Measurements from ENCODE around the gene PPP1R14D. TPM values are rescaled to one million over a fixed set of nuclear protein-coding genes. Genes with fewer than 3 reads are reported as not detected.
A peak's percentile ranks its signal among the peaks of the same experiment; 100 is the strongest.

Gene PPP1R14D
- total RNA-seq, 1 donor from 2014 or later: not detected

DNA sequence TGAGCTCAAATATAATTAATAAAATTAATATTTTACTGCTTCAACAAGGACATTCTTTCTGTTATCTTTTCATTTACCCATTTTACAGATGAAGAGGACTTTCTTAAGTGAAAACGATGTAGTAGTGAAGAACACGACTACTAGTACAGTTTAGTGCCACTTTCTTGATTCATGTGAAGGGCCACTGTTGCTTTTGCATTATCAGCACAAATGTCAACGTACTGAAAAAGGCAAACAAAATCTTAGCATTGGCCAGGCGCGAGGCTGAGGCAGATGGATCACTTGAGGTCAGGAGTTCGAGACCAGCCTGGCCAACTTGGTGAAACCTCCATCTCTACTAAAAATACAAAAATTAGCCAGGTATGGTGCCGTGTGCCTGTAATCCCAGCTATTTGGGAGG, 9.5 kb downstream of the PPP1R14D start:
- DNase-seq (ENCODE audit: low read depth): no peak

DNA sequence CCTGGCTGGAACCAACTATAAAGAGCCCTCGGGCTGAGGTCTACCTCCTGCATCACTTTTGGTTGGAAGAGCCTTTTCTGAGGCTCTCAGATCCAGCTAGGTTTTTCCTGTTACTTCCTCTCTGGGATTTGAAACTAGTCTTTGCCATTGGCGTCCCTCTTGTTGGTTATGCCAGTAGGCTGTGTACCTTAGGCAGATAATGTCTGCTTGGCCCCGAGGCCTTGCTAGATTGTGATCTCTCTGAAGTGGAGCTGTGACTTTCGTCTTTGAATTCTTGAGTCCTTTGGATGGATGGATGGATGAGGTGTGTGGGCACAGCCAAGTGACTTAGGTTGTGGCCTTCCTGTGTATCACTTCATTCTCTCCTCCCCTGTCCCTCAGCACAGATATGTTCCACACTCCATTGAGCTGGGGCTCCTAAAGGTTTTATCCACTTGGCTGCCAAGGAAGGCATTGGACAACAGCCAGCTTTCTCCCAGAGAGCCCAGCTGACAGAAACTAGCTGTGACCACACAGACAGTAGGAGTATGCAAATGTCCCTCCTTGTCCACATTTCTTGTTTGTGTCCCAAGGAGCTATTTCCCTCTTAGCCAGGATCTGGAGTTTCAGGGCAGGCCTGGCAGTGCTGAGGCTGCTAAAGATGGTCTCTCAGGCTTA, 13.3 kb downstream of the PPP1R14D start:
- peak; percentile 79 for DNase-seq (ENCODE audit: low read depth)

DNA sequence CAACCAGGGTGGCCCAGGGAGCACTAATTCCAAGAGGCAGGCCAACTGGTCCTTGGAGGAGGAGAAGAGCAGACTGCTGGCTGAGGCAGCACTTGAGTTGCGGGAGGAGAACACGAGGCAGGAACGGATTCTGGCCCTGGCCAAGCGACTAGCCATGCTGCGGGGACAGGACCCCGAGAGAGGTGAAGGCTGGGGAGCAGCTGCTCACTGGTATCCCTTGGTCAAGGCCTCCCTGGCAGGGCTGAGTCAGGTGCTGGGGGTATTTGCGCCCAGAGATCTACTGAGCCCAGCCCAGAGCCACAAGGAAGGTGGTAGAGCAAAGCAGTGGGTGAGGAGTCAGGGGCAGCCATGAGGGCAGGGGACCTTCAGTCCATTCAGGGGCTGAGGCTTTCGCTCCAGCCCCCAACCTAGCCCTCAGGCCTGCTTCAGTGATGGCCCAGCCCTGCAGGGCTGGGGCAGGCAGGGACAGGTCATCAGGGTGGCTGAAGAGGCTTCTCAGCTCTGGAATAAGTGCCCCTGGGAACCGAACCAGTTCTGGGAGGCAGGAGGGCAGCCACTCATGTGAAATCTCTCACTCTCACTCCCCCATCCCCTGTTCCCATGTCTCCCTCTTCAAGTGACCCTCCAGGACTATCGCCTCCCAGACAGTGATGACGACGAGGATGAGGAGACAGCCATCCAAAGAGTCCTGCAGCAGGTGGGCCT, 15.6 kb downstream of the PPP1R14D start:
- DNase-seq (ENCODE audit: low read depth): no peak

DNA sequence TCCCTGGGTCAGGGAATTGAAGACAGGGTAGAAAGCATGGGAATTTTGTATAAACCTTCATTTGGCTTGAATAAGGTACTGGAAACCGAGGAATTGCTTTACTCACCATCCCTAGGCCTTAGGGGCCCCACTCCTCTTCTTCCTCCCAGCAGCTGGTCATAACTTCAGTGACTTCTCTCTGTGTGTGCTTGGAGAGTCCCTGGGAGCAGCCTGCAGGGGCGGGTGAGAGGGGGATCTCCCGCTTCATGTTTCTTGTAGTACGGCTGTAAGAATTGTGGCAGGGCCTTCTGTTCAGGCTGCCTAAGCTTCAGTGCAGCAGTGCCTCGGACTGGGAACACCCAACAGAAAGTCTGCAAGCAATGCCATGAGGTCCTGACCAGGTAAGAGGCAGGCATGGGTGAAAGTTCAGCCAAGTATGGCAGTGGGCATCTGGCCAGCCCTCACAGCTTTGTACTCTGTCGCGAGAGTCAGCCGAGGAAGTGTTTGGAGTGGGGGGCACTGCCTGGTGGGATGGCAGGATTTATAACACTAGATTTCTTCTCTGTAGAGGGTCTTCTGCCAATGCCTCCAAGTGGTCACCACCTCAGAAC, 19.6 kb downstream of the PPP1R14D start:
- no peak for DNase-seq (ENCODE audit: low read depth)

DNA sequence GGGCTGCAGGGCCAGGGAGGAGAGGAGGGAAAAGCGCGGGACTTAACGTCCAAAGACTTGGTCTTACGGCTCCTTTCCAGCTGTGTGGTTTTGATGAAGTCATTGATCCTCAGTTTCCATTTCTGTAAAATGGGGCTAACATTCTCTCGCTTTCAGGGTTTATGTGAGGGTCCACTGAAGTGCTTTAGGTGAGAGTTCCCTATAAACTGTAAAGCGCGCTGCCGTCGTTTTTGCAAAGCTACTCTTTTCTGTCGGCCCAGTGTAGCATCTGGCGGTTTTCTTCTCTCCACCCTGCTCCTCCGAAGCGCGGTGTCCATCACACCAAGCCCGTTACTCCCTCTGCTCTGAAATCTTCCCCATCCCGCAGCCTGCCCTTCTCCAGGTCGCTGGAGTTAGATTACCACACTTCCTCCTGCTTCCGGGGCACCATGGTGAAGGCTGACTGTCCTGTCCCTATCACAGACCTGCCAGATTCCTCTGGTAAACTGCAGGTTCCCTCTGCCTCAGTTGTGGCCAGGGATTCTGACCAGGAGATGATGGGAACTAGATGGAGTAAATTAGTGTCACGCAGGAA, 20.5 kb downstream of the PPP1R14D start:
- DNase-seq (ENCODE audit: low read depth): peak; percentile 32

DNA sequence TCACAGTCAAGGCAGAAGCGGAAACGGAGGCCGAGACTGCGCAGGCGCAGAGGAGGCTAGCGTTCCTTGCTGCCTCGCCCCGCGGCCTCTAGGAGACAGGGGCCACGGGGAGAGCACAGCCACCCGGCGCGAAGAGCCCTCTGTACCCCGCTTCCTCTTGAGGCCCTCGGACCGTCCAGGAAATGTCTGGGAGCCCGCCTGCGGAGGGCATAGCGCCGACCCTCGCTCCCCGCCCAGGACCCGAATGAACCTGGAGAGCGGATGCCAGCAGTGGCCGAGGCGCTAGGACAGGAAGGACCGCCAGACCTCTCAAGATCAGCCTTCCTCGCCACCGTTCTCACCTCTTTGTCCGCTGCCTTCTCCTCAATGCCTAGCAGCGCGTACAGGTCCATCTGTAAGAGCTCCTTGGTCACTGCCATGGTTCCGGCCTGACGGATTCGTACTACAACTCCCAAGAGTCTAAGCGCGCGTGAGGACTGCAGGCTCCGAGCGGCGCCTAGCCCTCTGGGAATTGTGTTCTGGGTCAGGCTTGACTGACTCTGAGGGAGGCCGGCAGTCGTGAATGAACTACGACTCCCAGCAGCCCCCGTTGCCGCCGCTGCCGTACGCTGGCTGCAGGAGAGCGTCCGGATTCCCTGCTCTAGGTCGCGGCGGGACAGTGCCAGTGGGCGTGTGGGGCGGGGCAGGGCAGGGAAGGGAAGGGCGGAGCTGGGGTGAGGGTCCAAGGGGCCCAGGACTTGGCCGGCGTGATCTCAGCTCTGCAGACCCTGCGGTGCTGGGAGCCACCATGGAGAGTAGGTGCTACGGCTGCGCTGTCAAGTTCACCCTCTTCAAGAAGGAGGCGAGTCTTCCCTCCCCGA, 21.2 kb downstream of the PPP1R14D start, which contains the start of the genes DNAJC17 and ZFYVE19:
TSS of gene DNAJC17 (minus strand) at position 446 of the 860 bp plus-strand sequence. CDS start at position 419, 27 bp downstream.
TSS of gene ZFYVE19 (plus strand) at position 62 of the 860 bp plus-strand sequence. CDS start at position 563, 501 bp downstream.
- DNase-seq (ENCODE audit: low read depth): peak; percentile 95

DNA sequence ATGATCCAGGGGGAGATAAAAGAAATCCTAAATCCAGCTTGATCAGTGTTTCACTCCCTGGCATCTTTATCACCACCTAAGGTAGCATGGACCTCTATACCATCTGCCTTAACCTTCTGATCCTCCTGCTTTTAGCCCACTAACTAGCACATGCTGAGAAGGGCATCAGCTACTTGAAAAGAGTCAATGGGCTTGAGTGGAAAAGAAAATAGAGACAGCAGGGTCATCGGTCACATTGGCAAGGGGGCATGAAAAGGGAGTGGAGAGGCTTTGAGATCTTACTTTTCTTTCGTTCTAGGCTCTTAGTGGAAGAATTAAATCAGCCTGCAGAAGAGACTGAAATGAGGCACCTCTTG, 21.9 kb downstream of the PPP1R14D start:
- no peak for DNase-seq (ENCODE audit: low read depth)

DNA sequence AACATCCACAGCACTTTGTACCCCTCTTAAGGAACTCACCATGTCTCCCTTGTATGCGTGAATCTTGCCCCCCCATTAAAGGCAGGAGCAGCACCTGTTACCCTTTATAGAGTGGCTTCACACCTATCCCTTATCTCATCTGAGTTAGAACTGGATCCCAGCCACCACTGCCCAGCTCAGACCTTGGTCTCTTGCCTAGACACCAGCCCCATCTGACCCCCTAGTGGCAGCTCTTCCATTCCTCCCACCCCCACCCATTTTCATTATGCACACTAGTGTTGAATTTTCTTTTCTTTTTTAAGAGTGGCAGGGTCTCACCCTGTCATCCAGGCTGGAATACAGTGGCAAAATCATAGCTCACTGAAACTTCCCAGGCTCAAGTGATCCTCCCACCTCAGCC, 24.8 kb downstream of the PPP1R14D start:
- no peak for DNase-seq (ENCODE audit: low read depth)

DNA sequence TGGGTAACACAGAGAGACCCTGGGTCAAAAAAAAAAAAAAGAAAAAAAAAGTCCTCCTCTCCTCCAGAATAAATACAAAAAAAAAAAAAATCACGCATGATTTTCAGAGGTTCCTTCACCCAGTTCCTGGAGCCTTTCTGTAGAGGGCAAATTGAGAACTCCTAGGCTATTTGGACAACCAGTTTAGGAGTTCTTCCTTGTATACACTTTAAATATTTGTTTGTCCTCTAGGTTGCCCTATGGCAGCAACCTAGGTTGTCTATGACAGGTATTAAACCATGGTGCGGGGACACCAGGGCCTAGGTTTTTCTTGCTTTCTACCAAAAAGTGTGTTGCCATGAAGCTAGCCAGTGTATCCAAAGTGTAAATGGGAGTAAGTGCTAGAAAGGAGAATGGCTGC, 25.4 kb downstream of the PPP1R14D start:
- DNase-seq (ENCODE audit: low read depth): no peak

DNA sequence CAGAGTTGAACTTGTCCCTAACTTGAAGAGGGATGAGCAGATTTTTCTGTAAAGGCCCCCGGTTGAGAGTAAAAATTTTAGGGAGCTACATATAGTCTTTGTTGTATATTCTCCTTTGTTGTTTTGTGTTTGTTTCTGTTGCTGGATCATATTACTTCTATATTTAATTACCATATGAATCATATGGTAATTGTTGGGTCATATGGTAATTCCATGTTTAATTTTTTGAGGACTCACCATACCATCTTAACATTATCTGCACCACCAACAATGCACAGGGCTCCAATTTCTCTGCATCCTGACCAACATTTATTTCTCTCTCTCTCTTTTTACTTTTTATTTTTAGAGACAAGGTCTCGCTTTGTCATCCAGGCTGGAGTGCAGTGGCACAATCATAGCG, 29.0 kb downstream of the PPP1R14D start:
- no peak for DNase-seq (ENCODE audit: low read depth)

DNA sequence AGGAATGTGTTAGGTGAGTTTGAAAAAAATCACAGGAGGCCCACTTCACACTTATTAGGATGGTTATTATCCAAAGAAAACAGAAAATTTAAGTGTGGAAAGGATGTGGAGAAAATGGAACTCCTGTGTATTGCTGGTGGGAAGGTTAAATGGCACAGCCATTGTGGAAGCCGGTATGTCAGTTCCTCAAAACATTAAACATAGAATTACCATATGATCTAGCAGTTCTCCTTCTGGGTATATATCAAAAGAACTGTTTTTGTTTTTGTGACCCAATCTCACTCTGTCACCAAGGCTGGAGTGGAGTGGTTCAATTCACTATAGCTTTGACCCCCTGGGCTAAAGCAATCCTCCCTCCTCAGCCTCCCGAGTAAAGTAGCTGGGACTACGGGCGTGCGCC, 32.0 kb downstream of the PPP1R14D start:
- DNase-seq (ENCODE audit: low read depth): no peak

DNA sequence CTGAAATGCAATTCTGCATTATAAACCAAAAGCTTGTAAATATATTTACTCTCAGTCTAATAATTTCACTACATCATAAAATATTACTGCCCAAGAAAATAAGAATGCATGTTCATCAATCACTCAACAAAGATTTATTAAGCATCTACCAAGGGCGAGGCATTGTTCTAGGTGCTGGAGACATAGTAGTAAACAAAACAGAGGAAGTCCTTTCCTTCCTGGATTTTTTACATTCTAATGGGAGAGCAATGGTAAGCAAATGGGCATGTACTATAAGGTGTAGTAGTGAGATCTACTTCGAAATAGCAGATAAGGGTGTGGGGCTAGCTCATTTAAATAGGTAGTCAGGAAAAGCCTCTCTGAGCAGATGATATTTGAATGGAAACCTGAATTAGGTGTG, 32.5 kb downstream of the PPP1R14D start:
- peak; percentile 37 for DNase-seq (ENCODE audit: low read depth)

DNA sequence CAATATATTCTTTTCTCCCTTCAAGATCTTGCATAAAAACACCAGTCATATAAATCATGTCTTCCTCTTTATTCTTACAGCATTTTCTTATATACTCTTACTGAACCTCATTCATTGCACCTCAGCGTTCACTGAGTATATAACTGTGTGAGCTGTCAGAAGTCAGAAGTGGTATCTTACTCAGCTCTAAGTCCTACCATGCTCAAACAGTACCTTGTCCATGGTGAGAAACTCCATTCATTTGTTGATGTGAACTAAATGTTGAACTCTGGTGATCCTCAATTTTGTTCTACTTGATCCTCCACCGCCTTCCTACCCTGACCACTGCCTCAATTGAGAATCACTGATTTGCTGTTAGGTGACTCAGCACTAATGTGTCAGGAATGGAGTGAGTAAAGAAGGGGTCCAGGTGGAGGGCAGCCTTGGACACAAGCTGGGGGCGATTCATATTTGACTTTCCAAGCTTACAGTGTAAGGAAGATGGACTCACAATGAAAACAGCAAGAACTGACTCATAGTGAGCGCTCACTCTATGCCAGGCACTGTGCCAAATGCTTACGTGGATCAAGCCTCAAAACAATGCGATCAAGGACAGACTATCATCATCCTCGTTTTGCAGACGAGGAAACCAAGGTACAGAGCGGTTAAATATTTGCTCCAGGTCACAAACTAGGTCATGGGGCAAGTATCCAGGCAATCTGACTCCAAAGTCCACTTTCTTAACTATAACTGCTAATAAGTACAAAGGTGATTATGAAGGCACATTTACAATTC, 35.1 kb downstream of the PPP1R14D start:
- peak; percentile 98 for DNase-seq (ENCODE audit: low read depth)

DNA sequence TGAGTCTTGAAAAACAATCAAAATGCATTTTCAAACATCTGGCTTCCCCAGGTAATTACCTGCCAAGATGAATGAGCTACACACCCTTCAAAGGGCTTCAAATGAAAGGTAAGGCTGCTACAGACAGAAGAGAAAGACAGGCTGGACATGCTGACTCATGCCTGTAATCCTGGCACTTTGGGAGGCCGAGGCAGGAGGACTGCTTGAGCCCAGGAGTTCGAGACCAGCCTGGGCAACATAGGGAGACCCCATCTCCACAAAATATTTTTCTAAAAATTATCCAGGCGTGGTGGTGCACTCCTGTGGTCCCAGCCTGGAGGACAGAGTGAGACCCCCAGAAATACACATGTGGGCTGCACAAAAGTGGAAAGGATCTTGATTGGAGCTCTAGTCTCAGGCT, 36.1 kb downstream of the PPP1R14D start:
- no peak for DNase-seq (ENCODE audit: low read depth)

DNA sequence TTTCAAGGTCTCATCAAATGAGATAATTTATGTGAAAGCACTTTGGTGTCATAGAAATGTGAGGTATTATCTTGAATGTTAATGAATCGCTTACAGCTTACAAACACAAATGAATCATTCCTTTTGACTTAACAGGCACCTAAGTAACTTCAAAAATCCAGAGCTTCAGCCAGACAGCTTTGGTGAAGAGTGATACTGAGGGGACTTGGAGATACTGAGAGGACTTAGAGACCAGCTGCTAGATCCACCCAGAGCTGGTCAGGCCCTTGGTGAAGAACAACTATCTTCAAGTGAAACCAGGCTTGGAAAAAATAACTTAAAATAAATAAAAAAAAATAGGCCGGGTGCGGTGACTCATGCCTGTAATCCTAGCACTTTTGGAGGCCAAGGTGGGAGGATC, 37.8 kb downstream of the PPP1R14D start:
- DNase-seq (ENCODE audit: low read depth): peak; percentile 89

DNA sequence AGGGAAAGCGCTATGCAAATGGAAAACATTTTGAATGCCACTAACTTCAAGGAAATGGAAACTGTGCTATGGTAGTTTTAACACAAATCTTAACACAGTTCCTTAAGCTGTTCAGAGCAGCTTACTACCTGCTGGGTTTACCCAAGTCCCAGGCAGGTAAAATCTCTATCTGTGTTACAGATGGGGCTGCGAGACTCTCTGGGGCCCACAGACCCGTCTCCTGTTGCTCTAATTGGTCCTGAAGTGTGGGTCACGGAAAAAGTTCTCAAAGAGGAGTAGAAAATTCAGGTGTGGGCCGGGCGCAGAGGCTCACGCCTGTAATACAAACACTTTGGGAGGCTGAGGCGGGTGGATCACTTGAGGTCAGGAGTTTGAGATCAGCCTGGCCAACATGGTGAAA, 38.5 kb downstream of the PPP1R14D start:
- no peak for DNase-seq (ENCODE audit: low read depth)

DNA sequence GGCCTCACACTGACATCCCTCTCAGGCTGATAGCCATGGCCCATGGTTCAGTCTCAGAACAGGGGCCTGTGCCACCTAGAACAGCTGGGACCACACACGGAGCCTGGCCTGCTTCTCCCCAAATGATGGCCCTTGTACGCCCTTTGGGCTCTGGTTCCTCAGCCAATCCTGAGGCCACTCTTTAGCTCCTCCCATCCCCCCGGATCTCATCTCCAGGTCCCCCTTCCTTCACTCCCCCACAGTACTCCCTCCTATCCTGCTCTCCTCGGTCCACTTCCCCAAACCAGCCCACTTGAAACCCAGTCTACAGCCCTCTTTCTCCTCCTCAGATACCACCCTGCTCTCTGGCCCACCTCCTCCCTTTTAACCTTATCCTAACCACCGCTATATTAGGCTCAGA, 39.4 kb downstream of the PPP1R14D start:
- DNase-seq (ENCODE audit: low read depth): no peak

DNA sequence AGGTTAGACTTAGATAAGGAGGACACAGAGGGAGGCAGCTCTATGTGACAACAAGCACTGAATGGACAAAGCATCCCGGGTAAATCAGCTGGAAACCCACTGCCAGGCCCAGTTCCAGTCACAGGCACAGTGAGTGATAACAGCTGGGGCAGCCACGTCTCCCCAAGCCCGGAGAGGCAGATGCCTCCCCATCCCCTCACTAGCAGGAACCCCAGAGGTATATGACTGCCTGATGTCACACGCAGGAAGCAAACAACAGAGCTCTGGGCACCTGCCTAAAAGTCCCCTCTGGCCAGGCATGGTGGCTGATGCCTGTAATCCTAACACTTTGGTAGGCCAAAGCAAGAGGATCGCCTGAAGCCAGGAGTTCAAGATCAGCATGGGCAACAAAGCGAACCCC, 40.5 kb downstream of the PPP1R14D start:
- no peak for DNase-seq (ENCODE audit: low read depth)

DNA sequence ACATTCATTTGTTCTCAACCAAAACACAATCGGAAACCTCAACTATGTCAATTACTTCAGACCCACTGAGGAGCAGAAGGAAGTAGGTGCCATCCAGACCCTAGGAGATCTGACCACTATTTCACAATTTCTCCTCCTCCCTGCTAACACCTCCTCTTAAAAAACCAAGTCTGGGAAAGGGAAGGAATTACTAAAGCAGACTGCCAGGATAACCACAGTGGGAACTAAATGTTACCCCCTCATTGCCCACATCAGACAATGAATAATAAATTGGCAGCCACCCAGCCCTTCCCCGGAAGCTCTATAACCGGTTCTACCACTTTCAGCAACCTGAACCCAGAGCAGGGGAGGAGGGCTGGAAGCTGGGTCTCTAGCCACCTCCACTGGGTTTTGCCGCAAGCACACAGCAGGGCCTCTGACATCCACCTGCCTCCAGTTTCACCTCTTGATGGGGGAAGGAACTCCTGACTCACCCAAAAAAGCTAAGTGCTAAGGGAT, 41.1 kb downstream of the PPP1R14D start:
- DNase-seq (ENCODE audit: low read depth): peak; percentile 99

DNA sequence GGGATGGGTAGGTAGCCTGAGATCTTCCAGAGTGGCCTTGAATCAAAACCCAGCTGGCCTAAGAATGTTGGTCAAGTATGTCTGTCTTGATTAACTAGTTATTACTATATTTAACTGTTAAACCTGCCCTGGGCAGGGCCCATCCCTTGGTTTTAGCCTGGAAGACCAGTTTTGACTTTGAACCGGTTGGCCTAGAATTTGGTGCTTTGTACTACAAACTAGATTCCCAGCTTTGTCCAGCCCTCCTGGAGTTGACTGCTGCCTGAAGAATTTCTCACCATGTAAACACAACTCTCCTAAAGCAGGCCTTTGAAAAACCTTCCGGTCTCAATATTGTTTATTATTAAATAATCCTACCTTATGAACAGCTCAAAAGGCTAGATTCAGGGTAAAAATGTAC, 42.7 kb downstream of the PPP1R14D start:
- DNase-seq (ENCODE audit: low read depth): no peak

DNA sequence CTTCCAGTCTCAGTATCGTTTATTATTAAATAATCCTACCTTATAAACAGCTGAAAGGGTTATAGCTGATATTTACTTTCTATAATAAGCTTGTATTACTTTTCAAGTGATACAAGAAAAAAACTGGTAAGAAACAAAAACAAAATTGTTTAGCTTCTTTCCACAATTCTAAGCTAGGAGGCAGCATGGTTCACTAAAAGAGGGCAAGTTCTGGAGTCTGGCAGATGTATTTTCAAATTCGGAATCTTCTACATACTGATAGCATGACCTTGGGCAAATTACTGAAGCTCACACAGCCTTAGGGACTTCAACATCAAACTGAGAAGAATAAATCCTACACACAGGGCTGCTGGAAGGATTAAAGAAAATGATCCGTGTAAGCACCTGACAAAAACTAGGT, 43.3 kb downstream of the PPP1R14D start:
- DNase-seq (ENCODE audit: low read depth): peak; percentile 43

Data from renal cortical epithelial cell (primary cell).